Astrocyte of the cerebellum (primary cell): Measurements from ENCODE around the gene TSC1.

Experiments
- DNase-seq: peaks from one replicate; pipeline ENCODE4 v3.0.0-alpha.2; 2011; ENCODE audit warnings: low read depth
- H3K4me3 ChIP-seq: 2 replicates; pipeline ENCODE4 v1.5.1; 2011; ENCODE audit warnings: mild to moderate bottlenecking, low read depth, low read length, moderate library complexity
- in situ Hi-C: cut with HindIII; loops from 2 replicates; pipeline ENCODE4 v1.10.0; 2017; ENCODE audit warnings: low sequenced_read_pairs
- TF ChIP-seq, protein P1 (sequence below): IDR thresholded peaks from 2 replicates; pipeline ENCODE4 v1.5.1; 2012; ENCODE audit warnings: low read length, low read depth, moderate library complexity, mild to moderate bottlenecking; ENCODE audit errors: missing control alignments

The TSC1 gene

GRCh38 chr9:132858751-132859150 is 85.7 kb downstream of the TSC1 start:
- no peak for DNase-seq
- TF ChIP-seq, protein P1, sequence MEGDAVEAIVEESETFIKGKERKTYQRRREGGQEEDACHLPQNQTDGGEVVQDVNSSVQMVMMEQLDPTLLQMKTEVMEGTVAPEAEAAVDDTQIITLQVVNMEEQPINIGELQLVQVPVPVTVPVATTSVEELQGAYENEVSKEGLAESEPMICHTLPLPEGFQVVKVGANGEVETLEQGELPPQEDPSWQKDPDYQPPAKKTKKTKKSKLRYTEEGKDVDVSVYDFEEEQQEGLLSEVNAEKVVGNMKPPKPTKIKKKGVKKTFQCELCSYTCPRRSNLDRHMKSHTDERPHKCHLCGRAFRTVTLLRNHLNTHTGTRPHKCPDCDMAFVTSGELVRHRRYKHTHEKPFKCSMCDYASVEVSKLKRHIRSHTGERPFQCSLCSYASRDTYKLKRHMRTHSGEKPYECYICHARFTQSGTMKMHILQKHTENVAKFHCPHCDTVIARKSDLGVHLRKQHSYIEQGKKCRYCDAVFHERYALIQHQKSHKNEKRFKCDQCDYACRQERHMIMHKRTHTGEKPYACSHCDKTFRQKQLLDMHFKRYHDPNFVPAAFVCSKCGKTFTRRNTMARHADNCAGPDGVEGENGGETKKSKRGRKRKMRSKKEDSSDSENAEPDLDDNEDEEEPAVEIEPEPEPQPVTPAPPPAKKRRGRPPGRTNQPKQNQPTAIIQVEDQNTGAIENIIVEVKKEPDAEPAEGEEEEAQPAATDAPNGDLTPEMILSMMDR = no peak
- in situ Hi-C loops = no loop called here
- no peak overlapping the region for H3K4me3 ChIP-seq

GRCh38 chr9:132857616-132858342 is 86.6 kb downstream of the TSC1 start:
- DNase-seq = peak; percentile 28
- H3K4me3 ChIP-seq = no peak overlapping the region
- in situ Hi-C loops = no loop called here
- TF ChIP-seq, protein P1 = no peak

GRCh38 chr9:132857031-132857430 is 87.4 kb downstream of the TSC1 start:
- peak; percentile 62 for DNase-seq
- in situ Hi-C loops = no loop called here
- H3K4me3 ChIP-seq = no peak overlapping the region
- TF ChIP-seq, protein P1 = no peak

DNA sequence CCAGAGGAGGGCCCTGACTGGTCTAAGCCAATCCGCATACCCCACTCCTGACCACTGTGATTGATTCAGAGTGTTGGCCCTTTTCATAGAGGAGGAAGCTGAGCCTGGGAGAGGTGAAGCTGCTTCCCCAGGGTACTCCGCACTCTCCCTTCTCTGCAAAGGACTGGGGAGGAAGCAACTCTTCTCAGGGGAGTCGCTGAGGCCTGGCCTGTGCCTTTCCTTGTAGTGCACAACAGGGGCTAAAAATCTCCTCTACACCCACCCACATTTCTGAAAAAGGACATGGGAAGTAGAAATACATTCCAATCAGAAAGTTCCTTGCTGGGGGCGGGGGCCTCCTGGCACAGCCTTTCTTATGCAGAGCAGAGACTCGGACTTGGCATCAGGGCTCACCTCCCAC is 88.5 kb downstream of the TSC1 start:
- H3K4me3 ChIP-seq = no peak overlapping the region
- TF ChIP-seq, protein P1 = no peak
- in situ Hi-C loops = no loop called here
- no peak for DNase-seq

GRCh38 chr9:132854832-132855231 is 89.6 kb downstream of the TSC1 start:
- TF ChIP-seq, protein P1 = no peak
- DNase-seq = no peak
- in situ Hi-C loops = no loop called here
- no peak overlapping the region for H3K4me3 ChIP-seq

- TF ChIP-seq, protein P1 = no peak
- H3K4me3 ChIP-seq = no peak overlapping the region
- in situ Hi-C loops = no loop called here
Observed at GRCh38 chr9:132853482-132853881, 90.9 kb downstream of the TSC1 start.

More at GRCh38 chr9:132853482-132853881, 90.9 kb downstream of the TSC1 start:
- no peak for DNase-seq
